Measurements from ENCODE around the gene RGL1.

Gene RGL1

DNA sequence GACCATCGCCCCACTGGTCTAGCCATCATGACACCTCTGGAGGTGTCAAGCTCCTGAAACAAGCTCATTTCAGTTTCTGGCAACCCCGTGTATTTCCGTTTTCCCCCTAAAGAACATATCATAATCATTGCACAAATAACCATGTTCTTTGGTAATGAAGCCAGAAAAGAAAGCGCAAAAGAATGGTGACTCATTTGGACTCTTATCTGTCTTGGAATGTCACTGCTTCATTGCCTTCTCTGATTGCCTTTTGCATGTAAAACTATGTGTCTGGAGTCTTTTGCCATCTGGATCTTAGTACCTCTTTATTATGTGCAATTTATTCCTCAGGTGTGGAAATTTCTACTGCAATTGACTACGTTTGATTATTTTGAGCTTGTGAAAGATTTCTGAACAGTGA is 122.1 kb downstream of the RGL1 start:
- no peak for DNase-seq

DNA sequence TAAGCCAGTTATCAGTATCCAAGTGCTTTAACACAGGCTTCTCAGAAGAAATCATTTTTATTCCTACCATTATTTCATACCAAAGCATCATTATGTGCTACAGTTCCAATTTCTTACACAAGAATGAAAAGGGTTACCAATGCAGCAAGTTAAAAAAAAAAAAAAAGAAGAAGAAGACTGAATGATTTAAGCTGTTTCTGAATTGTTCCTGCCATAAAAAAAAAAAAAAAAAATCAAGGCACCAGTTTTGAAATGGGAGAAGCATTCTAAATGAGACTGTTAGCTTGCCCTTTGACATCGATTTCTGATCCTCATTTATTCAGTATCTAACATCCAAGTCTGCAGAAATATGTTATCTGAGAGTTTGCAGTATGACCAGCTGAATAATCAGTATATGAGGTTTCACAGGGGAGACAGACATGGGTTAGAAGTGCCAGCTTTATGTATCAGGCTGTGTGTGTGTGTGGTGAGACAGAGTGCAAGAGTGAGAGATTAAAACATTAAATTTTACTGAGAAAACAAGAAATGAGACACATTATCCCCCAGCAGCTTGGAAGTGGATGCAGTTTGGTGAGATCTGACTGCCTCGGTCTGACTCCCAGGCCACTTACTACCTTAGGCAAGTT is 126.8 kb downstream of the RGL1 start:
- DNase-seq: no peak

DNA sequence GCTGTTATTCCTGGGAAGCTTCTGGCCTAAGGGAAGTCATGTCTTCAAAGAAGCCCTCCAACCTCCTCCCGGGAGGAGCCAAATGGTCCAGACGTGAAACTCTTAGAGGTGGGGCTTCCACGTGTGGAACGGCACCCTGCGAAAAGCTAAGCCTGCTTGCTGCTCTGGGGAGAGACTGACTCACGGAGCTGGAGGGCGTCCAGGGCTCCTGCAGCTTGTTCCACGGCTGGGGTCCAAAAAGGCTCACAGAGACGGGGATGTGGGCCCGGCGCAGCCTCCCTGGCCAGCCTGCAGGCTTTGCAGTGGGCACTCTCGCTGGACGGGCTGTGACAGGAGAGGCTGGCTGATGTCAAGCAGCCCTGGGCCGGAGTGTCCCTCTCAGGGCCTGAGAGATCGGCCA is 127.5 kb downstream of the RGL1 start:
- no peak for DNase-seq

DNA sequence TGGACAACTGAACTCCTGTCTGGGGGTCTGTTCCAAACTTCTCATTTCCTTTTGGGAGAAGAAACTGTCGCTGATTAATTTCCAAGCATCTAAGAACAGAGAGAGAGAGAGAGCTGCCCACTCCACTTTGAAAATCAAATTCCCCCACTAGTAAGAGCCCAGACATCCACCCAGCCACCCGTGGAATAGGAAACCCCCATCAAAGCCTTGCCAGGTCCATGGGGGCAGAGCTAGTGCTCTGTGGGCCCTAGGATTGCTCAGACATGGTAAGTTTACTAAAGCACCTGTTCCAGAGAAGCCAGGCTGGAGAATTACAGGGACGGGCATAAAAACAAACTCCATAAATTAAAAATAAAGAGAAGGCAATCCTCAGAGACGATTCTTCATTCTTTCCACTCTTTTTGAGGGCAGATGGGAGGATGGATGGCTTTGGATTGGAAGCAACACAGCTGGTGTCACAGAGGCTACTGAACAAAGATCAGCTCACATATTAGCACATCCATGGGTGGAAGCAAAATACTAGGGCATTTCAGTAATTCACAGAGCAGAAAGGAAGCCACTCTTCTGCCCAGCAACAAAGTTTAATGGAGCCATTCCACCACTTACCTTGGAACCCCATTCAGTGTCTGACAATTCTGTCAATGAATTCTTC is 128.7 kb downstream of the RGL1 start:
- no peak for DNase-seq

- no peak for DNase-seq
Measured at GRCh38 chr1:183934314-183934713, 129.4 kb downstream of the RGL1 start.

GRCh38 chr1:183936009-183936408 is 131.1 kb downstream of the RGL1 start:
- DNase-seq: no peak

DNA sequence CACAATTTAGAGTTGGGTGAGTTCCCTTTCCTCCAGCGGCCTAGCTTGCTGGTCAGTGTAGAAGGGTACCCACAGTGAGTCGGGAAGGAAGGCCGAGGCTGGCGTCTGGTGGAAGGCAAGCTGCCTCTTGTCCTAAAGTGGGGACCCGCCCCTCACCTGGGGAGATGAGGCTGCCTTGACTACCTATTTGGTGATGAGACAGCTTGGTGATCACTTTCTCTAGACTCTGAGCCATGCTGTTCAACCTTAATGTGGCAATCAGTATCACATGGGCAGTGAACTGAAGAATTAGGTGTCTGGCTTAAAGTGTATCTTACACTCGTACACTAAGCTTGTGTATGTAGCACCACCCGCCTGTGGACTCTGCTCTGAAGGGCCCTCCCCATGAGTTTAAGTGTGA is 131.9 kb downstream of the RGL1 start:
- DNase-seq: no peak

DNA sequence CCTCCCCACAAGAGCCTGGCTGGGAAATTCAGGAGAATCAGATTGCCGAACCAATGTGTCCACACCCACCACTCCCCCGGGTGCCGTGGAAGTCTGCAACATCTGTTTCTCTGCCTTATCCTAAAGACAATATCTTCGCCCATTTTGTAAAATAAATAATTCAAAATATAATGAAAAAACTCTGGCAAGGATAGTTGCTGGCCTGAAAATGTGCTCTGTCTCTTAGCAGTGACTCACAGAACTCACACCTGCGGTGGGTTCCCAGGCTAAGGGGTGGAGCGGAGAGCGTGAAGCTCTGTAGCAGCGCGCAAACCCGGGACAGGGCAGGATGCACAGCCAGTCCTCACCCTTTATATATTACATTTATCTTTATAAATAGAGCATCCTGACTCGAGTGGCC is 132.7 kb downstream of the RGL1 start:
- DNase-seq: no peak

- no peak for DNase-seq
Measured at GRCh38 chr1:183941001-183941400, 136.1 kb downstream of the RGL1 start.

DNA sequence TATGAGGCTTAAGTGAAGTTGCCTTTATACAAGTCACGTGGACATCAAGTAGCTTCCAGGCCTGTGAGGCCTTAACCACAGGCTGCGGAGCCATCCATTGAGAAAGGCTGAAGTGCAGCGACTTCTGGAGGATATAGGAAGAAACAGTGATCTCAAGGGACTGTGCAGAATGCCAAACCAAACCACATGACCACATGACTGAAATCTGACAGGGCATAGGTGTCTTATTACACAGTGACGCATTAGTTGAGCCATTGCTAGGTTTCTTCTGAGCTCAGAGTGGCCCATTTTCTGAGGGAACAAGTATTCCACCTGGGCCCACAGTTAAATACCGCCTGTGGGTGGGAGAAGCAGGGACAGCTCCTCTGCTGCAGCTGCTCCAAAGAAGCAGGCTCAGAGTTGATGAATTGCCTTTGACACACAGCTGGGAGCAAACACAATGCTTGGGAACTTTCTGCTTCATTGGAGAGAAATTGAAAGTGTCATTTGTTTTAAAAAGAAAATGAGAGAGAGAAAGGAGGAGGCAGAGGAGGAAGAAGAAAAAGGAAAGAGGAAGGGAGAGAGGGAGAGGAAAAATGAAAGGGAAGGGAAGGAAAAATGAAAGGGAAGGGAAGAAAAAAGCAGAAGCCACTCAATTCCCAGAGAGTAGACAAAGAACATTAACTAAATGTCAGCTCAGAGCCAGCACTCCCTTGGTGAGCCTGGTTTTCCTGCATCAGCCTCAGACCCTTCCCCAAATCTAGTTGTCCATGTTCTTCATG is 138.2 kb downstream of the RGL1 start:
- peak; percentile 87 for DNase-seq

- DNase-seq: peak; percentile 86
Measured at GRCh38 chr1:183945428-183946319, 140.8 kb downstream of the RGL1 start.

GRCh38 chr1:183946320-183946613 is 141.3 kb downstream of the RGL1 start:
- DNase-seq: no peak

DNA sequence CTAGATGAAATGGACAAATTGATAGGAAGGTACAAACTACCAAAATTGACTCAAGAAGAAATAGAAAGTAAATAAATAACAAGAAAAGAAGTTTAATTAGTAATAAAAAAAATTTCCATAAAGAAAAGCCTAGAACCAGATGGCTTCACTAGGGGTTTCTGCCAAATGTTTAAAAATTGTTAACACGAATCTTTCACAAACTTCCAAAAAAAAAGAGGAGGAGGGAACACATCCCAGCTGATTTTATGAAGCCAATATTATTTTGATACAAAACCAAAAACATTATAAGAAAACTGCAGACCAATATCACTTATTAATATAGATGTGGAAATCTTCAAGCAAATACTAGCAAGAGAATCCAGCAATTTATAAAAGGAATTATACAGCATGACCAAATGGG is 143.1 kb downstream of the RGL1 start:
- DNase-seq: no peak

GRCh38 chr1:183952101-183952500 is 147.2 kb downstream of the RGL1 start:
- DNase-seq: no peak

GRCh38 chr1:183953031-183953430 is 148.1 kb downstream of the RGL1 start:
- DNase-seq: peak; percentile 66

- DNase-seq: no peak
Measured at GRCh38 chr1:183954496-183954895, 149.6 kb downstream of the RGL1 start.

GRCh38 chr1:183956559-183957188 is 151.8 kb downstream of the RGL1 start:
- DNase-seq: no peak

DNA sequence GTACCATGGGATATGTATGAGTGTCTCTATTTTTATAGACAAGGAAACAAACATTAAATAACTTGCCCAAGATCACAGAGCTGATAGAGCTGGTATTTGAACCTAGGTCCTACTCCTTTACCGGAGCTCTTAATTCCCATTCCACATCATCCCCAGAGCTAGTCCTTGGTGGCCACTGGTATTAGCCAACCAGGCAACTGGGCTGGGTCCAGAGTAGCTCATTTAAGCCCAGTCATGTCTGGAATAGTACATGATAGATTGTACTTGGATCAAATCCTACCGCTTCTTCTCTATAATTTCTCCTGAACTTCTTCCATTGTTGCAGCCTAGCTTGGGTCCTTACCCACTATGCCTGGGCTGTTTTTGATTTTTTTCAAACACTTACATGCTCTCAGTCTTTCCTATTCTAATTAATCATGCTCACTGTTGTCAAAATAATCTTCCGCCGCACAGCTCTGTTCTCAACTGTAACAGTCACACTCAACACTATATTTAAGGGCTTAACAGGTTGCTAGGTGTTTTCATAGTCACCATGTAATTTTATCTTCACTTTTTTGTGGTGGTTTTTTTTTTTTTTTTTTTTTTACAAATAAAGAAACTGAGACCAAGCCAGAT is 152.4 kb downstream of the RGL1 start:
- no peak for DNase-seq

- DNase-seq: no peak
Measured at GRCh38 chr1:183958958-183959357, 154.0 kb downstream of the RGL1 start.

DNA sequence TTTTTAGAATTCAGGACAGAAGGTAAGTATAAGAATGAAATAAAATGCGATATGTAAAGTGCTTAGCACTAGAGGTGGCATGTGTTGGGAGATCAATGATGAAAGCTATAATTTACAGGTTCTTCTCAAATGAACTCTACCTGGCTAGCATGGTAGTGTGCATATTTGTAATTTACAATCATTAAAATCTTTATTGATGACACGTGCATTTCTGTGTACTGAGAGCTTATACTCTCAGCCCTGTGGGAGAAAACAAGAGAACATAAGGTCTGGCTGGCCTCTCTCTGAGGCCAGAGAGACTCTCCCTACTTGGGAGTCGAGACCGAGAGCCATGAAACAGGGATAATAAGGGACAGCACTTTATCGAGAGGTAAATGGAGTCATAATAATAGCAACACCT is 156.2 kb downstream of the RGL1 start:
- no peak for DNase-seq

DNA sequence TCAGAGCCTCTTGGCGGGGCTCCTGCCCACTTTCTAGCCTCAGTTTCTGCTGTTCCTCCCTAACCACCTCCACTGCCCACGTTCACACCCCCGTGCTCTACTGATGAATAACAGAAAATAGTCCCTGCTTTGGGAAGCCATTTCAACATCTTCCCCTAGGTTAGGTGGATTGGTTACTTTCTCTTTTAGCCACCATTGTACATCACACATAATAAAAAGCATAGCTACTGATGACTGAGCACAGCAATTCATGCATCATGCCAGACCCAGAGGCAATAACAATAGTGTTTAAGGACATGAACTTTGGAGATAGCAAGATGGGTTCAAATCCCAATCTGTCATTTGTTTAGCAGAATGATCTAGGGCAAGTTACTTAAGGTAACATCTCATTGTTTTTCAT is 158.0 kb downstream of the RGL1 start:
- no peak for DNase-seq

- no peak for DNase-seq
Measured at GRCh38 chr1:183965726-183966125, 160.8 kb downstream of the RGL1 start.

DNA sequence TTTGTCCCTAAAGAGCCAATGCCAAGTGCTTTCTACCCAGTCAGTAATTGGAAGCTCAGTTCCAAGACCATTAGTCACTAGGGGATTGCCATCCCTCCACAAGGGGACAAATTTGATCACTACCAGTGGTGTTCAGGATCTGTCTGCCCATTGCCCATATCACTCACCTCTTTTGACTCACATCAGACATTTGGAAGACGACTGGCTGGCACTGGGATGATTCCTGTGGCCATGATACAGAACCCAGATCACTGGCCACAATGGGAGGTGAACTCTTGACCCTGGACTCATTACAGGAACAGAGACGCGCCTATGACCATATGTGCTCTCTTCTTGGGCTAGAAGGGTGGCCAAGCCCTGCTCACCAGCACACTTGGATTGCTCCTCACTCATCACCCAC is 161.6 kb downstream of the RGL1 start:
- no peak for DNase-seq
